Renal cortical epithelial cell (primary cell): Measurements from ENCODE around the gene UBE3B. TPM values are rescaled to one million over a fixed set of nuclear protein-coding genes. Genes with fewer than 3 reads are reported as not detected.
A peak's percentile ranks its signal among the peaks of the same experiment; 100 is the strongest.
"Not testable (repeated sequence)": the region's sequence is repeated elsewhere in the genome, so short reads cannot be mapped to it uniquely, and the experiment has no call there.

ENCODE experiments used
- DNase-seq: peaks from one replicate; pipeline ENCODE4 v3.0.0-alpha.2; 2011; ENCODE audit warnings: low read depth
- total RNA-seq: library from RNA; depleted of rRNA; stranded (reverse); fragments of >200 nt; gene quantifications from 2 replicates; pipeline ENCODE4 v1.2.3, GENCODE V29; 2014

The UBE3B gene
- total RNA-seq, 1 donor from 2014 or later = 78.4 TPM

DNA sequence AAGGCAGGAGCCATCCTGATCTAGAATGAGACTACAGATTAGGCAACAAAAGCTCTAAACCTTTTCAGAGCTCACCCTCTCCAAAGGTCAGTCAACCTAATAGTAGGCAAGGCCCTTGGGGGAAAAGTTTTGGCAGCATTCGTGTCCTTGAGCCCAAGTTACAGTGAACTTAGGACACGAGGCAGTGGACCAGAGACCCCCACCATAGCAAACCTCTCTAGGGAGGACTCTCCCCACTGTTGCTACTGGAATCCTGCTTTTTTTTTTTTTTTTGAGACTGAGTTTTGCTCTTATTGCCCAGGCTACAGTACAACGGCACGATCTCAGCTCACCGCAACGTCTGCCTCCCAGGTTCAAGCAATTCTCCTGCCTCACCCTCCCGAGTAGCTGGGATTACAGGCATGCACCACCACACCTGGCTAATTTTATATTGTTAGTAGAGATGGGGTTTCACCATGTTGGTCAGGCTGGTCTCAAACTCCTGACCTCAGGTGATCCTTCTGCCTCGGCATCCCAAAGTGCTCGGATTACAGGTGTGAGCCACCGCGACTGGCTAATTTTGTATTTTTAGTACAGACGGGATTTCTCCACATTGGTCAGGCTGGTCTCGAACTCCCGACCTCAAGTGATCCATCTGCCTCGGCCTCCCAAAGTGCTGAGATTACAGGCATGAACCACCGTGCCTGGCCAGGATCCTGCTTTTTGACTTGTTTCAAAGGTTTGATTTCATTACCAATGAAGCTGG lies 3.7 kb upstream of the UBE3B start:
- DNase-seq = not testable (repeated sequence)

GRCh38 chr12:109475121-109475520 lies 2.3 kb upstream of the UBE3B start:
- DNase-seq = no peak

DNA sequence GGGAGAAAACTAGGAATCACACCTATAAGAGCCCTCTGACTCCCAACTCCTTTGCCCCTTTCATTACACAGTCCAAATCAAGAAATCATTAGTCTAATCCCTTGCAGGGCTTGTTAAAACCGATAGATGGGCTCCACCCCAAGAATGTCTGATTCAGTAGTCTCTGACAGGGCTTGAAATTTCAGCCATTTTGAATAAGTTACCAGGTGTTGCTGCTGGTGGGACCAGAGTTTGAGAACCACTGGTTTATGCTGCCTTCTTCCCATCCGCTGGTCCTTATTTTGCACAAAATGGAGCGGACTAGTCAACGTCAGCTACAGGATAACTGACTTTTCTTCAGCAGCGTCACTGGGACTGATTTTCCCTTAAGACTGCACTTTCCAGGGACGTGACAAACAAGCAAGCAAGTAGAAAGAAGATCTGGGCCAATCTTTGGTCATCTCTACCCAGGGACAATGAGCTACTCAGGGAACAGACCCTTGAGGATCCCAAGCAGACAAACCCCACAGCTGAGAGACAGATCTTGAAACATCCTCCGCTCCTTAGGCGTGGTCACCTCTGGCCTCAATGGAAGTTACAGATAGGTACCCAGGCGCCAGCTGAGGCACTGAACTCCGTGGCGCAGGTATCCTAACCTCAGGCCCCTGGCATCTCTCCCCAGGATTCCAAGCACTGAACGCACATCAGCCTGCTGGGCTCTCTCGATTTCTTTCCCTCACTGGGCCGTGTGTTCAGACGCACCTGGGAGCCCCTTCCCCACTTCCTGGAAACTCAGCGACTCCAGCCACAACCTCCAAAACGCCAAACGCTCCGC lies 1.2 kb upstream of the UBE3B start:
- DNase-seq = peak; percentile 25

DNA sequence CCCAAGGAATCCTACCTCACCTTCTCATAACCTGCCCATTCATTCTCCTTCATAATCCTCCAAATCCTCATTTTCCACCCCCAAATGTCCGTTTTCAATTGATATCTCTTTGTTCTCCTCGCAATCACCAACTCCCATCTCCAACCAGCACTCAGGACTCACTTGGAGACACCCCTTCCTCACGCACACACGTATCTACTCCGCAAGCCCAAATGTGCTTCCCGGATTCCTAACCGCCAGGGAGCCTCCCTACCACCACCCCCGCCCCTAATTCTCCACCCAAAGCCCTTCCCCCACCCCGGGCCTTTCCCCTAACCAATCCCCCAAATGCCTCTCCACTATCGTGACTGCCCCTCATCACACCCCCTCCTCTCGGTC lies 638 bp upstream of the UBE3B start:
- no peak for DNase-seq

GRCh38 chr12:109477963-109478315 lies 505 bp downstream of the UBE3B start:
- DNase-seq = no peak

- no peak for DNase-seq
Measured at GRCh38 chr12:109479761-109480160, 2.3 kb downstream of the UBE3B start.

DNA sequence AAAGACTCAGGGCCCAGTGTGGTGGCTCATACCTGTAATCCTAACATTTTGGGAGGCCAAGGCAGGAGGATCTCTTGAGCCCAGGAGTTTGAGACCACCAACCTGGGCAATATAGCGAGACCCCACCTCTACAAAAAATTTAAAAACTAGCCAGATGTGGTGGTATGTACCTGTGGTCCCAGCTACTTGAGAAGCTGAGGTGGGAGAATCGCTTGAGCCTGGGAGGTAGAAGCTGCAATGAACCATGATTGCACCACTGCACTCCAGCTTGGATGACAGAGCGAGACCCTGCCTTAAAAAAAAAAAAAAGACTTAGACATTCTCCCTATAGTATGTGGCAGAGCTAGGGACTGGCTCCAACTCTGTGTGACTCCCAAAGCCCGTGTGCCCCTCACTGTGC lies 2.9 kb downstream of the UBE3B start:
- DNase-seq = no peak

- DNase-seq = no peak
Measured at GRCh38 chr12:109481863-109482262, 4.4 kb downstream of the UBE3B start.

- no peak for DNase-seq
Measured at GRCh38 chr12:109482491-109482890, 5.1 kb downstream of the UBE3B start.

DNA sequence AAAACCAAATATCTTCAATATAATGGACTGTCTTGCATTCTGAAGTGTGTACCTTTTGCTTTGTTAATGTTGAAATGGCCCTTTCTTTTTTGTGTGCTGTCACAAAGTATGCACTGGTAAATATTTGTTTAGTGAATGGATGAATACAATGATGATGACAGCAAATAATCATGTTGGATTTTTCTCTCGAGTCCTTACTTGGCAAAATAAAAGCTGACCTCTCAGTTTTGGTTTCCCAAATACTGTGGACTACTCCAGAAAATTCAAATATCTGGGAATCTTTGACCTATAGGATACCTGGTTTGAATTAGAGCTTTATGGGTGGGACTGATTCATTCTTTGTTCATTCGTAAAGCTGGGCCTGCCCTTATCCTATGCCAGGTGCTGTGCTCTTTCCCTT lies 5.5 kb downstream of the UBE3B start:
- no peak for DNase-seq

DNA sequence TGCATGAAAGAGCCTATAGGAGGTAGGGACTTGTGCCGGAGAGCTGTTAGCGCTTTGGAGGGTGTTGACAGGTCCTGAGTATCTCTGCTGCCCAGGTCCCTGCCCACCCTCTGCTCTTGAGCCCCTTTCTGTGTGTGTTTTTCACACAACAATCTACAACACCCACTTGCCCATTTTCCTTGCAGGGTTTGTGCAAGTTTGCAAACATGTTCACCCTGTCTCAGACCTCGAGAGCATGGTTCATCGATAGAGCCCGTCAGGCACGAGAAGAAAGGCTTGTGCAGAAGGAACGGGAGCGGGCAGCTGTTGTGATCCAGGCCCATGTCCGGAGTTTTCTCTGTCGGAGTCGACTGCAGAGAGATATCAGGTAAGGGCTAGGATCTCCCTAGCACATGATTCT lies 5.9 kb downstream of the UBE3B start:
- no peak for DNase-seq

DNA sequence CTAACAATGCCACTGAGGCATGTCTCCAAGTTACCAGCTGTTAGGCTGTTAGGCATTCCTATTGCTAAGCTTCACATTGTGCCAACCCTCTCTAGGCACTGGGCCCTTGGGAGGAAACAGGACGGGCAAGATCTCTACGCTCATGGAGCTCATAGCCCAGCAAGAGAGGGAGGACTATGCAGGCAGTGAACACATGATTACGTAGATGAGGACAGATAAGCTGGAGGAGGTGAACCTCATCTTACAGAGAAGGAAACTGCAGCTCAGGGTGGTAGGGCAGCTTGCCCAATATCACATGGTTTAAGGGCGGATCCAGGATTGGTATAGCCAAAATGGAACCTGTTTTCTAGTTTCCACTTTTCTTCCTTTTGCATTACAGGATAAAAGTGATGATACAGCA lies 7.8 kb downstream of the UBE3B start:
- DNase-seq = no peak

DNA sequence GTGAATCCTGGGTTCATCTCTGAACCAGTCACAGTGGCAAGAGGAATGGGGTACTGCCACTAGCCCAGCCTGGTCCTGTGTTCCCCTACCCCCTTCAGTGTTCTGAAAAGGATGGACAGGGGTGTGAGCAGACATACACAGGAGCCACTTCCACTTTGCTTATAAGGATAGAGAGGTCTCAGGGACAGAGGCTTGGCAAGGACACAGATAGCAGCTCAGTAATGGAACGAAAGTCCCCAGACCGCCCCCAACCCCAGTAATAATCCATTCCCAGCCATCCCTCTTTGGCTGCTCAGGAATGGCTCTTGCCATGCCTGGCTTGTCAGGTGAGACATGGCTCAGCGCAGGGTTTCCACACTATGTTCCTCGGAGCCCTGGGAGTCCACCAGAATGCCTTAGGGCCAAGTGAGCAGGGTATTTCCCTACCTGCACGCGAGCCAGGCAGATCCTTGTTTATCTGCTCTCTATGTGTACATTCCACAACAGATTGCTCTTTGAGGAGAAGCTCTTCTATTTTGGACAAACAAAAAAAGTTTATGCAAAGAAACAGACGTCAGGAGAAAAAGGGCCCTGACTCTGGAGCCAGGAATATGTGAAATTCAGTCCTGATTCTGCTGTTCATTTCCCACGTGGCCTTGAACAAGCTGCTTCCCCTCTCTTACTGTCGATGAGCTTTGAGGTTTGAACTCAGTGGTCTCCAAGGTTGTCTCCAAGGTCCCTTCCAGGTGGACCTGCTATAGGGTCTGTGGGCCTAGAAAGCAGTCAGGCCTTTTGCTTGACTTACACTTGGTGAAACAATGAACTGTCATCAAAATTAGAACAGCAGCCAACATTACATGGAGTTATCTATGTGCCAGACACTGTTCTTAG lies 10.0 kb downstream of the UBE3B start:
- no peak for DNase-seq

DNA sequence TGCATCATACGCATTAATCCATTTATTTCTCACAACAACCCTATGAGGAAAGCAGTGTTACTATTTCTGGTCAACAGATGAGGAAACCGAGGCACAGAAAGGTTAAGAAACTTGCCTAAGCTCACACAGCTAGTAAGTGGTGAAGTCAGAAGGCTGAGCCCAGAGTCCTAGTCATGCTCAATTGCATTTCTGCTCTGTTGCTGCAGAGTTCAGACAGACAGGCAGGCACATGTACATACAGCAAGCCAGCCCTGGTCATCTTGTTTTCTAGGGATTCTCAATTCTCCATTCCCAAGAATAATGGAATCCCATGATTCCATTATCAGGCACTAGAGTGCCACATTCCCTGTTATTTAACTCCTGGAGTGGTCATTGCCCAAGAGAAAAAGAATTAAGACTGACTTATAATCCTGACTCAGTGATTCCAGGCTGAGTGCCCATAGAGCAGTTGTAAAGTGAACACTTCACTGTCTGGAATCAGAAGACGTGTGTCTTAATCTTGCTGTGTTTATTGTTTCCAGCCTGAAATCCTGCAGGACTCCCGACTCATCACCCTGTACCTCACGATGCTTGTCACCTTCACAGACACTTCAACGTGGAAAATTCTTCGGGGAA lies 10.7 kb downstream of the UBE3B start:
- no peak for DNase-seq

DNA sequence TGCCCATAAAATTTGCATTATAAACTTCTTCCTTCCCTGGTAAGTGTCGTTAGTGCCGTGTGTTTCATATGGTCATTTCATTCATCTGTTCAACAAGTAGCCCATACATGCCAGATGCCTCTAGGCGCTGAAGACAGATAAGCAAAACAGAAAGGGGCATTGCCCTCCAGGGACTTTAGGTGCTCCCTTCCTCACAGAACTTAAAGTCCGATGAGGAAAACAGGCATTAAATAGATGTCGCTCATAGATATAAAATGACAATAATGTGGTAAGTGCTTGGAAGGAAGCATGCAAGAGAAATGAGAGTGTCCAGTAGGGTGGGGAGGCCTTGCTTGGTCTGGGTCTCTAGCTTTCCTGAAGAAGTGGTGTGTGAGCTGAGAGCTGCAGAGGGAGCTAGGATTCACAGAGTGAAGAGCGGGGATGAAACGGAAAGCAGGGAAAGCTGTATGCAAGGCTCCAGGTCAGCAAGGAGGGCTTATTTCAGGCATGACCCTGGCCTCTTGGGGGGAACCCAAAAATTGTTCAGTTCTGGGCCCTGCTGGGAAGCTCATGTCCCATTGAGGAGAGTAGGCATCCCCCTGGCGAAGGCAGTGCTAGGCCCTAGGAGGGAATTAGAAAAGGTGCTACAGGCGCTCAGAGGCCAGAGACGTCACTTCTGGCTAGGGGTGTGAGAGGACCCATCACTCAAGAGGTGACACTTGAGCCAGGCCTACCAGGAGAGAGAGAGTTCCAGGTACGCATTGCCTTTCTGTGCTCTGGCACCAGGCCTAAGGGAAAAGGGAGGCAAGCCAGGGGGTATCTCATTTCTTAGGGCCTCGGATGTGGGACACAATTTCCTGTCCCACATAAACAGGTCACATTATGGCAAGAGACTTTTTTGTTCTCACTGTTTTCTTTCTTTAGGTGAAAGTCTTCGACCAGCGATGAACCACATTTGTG lies 11.9 kb downstream of the UBE3B start:
- no peak for DNase-seq

DNA sequence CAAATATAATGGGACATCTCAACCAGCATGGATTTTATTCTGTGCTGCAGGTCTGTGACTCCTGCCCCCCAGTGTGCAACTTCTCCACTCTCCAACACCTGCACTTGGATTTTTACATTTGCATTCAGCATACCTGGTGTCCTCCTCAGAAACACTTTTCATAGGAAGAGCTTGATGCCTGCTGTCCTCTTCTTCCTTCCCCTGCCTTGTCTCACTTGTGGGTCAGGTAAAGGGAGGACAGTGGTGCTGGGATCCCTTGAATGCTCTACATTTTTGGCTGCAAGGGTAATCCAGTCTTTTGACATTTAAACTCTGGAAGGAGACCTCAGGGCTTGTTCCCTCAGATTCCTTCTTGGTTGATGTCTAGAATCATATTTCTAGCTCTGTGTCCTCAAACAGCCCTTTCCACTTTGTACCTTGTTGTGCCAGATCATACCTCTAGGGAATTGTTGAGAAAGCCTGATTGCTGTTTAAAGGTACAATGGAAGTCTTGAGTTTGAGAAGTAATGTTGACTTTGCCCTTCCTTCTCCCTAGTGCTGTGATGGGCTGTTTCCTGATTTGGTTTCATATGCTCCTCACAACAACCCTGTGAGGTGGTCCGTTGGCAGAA lies 12.6 kb downstream of the UBE3B start:
- no peak for DNase-seq

- no peak for DNase-seq
Measured at GRCh38 chr12:109491671-109492070, 14.2 kb downstream of the UBE3B start.

DNA sequence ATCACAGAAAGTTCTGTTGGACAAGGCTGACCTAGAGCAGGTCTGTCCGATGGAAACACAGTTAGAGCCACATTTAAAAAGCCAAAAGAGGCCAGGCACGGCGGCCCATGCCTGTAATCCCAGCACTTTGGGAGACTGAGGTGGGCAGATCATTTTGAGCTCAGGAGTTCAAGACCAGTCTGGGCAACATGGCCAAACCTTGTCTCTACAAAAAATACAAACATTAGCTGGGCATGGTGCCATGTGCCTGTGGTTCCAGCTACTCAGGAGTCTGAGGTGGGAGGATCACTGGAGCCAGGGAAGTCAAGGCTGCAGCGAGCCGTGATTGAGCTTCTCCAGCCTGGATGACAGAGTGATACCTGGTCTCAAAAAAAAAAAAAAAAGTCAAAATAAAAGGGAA lies 14.9 kb downstream of the UBE3B start:
- no peak for DNase-seq

- no peak for DNase-seq
Measured at GRCh38 chr12:109493090-109493489, 15.7 kb downstream of the UBE3B start.

DNA sequence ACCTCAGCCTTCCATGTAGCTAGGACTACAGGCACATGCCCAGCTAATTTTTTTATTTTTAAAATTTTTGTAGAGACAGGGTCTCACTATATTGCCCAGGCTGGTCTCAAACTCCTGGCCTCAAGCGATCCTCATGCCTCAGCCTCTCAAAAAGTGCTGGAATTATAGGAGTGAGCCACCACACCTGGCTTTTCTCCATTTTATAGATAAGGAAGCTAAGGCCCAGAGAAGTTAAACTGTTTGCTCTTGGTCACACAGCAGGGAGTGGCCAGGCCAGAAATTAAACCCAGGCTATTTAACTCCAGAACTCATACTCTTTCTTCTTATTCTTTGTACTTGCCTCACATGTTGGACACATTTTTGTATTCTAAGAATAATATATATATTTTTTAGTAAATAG lies 16.5 kb downstream of the UBE3B start:
- no peak for DNase-seq
